SK-N-SH (cell line): ENCODE measurements around the gene HSPH1. TPM values are rescaled to one million over a fixed set of nuclear protein-coding genes. Genes with fewer than 3 reads are reported as not detected.

Experiments used
- CTCF ChIA-PET: fragments of 300-600, 350-600 bp; formaldehyde crosslinking; extraction: SDS; loops from one replicate; lab custom pipeline; 2021; lab: Yijun Ruan, JAX
- POLR2A ChIA-PET: fragments of 350-600 bp; sonication (Branson Sonifier 250); formaldehyde crosslinking; extraction: SDS; loops from one replicate; lab custom pipeline; 2020; ENCODE audit warnings: antibody characterized with exemption, inconsistent platforms; lab: Yijun Ruan, JAX
- DNase-seq: peaks from one replicate; pipeline ENCODE4 v3.0.0; 2012
- H2AFZ ChIP-seq: fragments of 200-600 bp; sonication (generic); 2 replicates; pipeline ENCODE4 v1.8.1; 2016; ENCODE audit warnings: antibody characterized with exemption, mild to moderate bottlenecking, low read depth
- H3F3A ChIP-seq: fragments of 200-600 bp; sonication (generic); replicated peaks from 2 replicates; pipeline ENCODE3; 2016; ENCODE audit warnings: antibody characterized with exemption, mild to moderate bottlenecking; ENCODE audit not compliant: insufficient read depth
- H3K27ac ChIP-seq, 2 experiments: fragments of 200-500 bp in 1 of 2; fragments of 200-600 bp in 1 of 2; sonication (Bioruptor generic) in 1 of 2; sonication (generic), shearing (Covaris generic) in 1 of 2; 2 replicates each; pipeline versions ENCODE4 v1.5.1 to v1.6.1; 2014 to 2016; ENCODE audit warnings: low read depth in 2 of 2, inconsistent platforms in 1 of 2, low read length in 1 of 2, mild to moderate bottlenecking in 1 of 2, mixed read lengths in 1 of 2
- H3K27me3 ChIP-seq: fragments of 200-600 bp; sonication (generic), shearing (Covaris generic); 2 replicates; pipeline ENCODE4 v1.6.1; 2016; ENCODE audit warnings: mixed run types; ENCODE audit not compliant: insufficient read depth
- H3K36me3 ChIP-seq, 2 experiments: fragments of 200-500 bp in 1 of 2; fragments of 200-600 bp in 1 of 2; sonication (Bioruptor generic) in 1 of 2; sonication (generic) in 1 of 2; replicated peaks in 1 of 2; 2 replicates each; pipeline versions ENCODE3 to v1.5.1; 2014 to 2016; ENCODE audit warnings: low read length in 1 of 2, mild to moderate bottlenecking in 1 of 2; ENCODE audit not compliant: insufficient read depth in 2 of 2, control insufficient read depth in 1 of 2
- H3K4me1 ChIP-seq, 2 experiments: fragments of 200-500 bp in 1 of 2; fragments of 200-600 bp in 1 of 2; sonication (Bioruptor generic) in 1 of 2; sonication (generic), shearing (Covaris generic) in 1 of 2; 2 replicates each; pipeline versions ENCODE4 v1.5.1 to v1.6.1; 2014 to 2016; ENCODE audit warnings: low read depth in 1 of 2, low read length in 1 of 2, mixed run types in 1 of 2; ENCODE audit not compliant: insufficient read depth in 2 of 2, control insufficient read depth in 1 of 2
- H3K4me2 ChIP-seq: fragments of 200-600 bp; sonication (generic), shearing (Covaris generic); 2 replicates; pipeline ENCODE4 v1.6.1; 2017; ENCODE audit warnings: mixed run types
- H3K4me3 ChIP-seq, 2 experiments: fragments of 200-500 bp in 1 of 2; fragments of 200-600 bp in 1 of 2; sonication (Bioruptor generic) in 1 of 2; sonication (generic), shearing (Covaris generic) in 1 of 2; 2 replicates each; pipeline versions ENCODE4 v1.5.1 to v1.8.1; 2014 to 2016; ENCODE audit warnings: low read depth in 2 of 2, inconsistent platforms in 1 of 2, low read length in 1 of 2, mild to moderate bottlenecking in 1 of 2, mixed read lengths in 1 of 2, moderate library complexity in 1 of 2
- H3K79me2 ChIP-seq: fragments of 200-600 bp; sonication (generic); 2 replicates; pipeline ENCODE4 v1.8.1; 2017; ENCODE audit warnings: mild to moderate bottlenecking; ENCODE audit not compliant: insufficient read depth
- H3K9ac ChIP-seq: fragments of 200-600 bp; sonication (generic); 2 replicates; pipeline ENCODE4 v1.6.1; 2017; ENCODE audit warnings: mixed run types
- H3K9me2 ChIP-seq: fragments of 200-600 bp; sonication (generic); 2 replicates; pipeline ENCODE4 v1.6.1; 2017; ENCODE audit warnings: mixed run types
- H3K9me3 ChIP-seq: fragments of 200-600 bp; sonication (generic); 2 replicates; pipeline ENCODE4 v1.6.1; 2017; ENCODE audit warnings: mixed run types, mild to moderate bottlenecking, moderate library complexity
- H4K20me1 ChIP-seq: fragments of 200-600 bp; sonication (generic); 2 replicates; pipeline ENCODE4 v1.6.1; 2017; ENCODE audit warnings: mild to moderate bottlenecking, mixed run types; ENCODE audit not compliant: insufficient read depth
- CTCF ChIP-seq: fragments of 200-600 bp; sonication (generic); IDR thresholded peaks from 2 replicates; pipeline ENCODE4 v1.6.1; 2017; ENCODE audit warnings: antibody characterized with exemption, mild to moderate bottlenecking, moderate library complexity
- EP300 ChIP-seq, 2 experiments: IDR thresholded peaks; 2 replicates each; pipeline versions ENCODE4 v1.4.0 to v1.6.1; 2012; ENCODE audit warnings: borderline replicate concordance in 1 of 2, low read depth in 1 of 2, low read length in 1 of 2
- EZH2phosphoT487 ChIP-seq: fragments of 200-600 bp; sonication (generic); IDR thresholded peaks from 2 replicates; pipeline ENCODE4 v1.6.1; 2017; ENCODE audit warnings: low read depth, mixed run types, mild to moderate bottlenecking, antibody characterized with exemption, moderate library complexity, borderline replicate concordance
- FOXJ3 ChIP-seq: sonication (generic); formaldehyde crosslinking; IDR thresholded peaks from 2 replicates; pipeline ENCODE4 v1.5.1; 2020; ENCODE audit warnings: mild to moderate bottlenecking, missing genetic modification reagents
- FOXM1 ChIP-seq: IDR thresholded peaks from 2 replicates; pipeline ENCODE4 v1.4.0; 2012; ENCODE audit warnings: low read depth, mild to moderate bottlenecking
- IRF3 ChIP-seq: fragments of 150-350 bp; IDR thresholded peaks from 2 replicates; pipeline ENCODE4 v1.6.1; 2016; ENCODE audit warnings: mild to moderate bottlenecking, low read depth, low read length
- MEF2A ChIP-seq: IDR thresholded peaks from 2 replicates; pipeline ENCODE4 v1.4.0; 2012; ENCODE audit warnings: low read depth, borderline replicate concordance
- NFIC ChIP-seq: IDR thresholded peaks from 2 replicates; pipeline ENCODE4 v1.4.0; 2012; ENCODE audit warnings: borderline replicate concordance
- POLR2AphosphoS5 ChIP-seq: IDR thresholded peaks from 2 replicates; pipeline ENCODE4 v1.6.1; 2012; ENCODE audit warnings: low read depth, low read length
- RAD21 ChIP-seq: IDR thresholded peaks from 2 replicates; pipeline ENCODE4 v1.6.1; 2012; ENCODE audit warnings: mild to moderate bottlenecking, low read length
- REST ChIP-seq: IDR thresholded peaks from 2 replicates; pipeline ENCODE4 v1.6.1; 2012; ENCODE audit warnings: mild to moderate bottlenecking, low read depth, low read length, moderate library complexity
- TEAD4 ChIP-seq: IDR thresholded peaks from 2 replicates; pipeline ENCODE4 v1.4.0; 2012; ENCODE audit warnings: mild to moderate bottlenecking, borderline replicate concordance; ENCODE audit not compliant: insufficient read depth
- USF1 ChIP-seq: IDR thresholded peaks from 2 replicates; pipeline ENCODE4 v1.4.0; 2012; ENCODE audit warnings: low read depth, borderline replicate concordance
- whole genome bisulfite sequencing: methylation state at CpG from one replicate; pipeline ENCODE4 v1.1.6; 2017; ENCODE audit warnings: low lambda C conversion rate; 5-methylcytosine and 5-hydroxymethylcytosine counted together
- polyA plus RNA-seq, 3 experiments: library from polyadenylated mRNA; depleted of rRNA; stranded (reverse); fragments of >200 nt; gene quantifications; 2 replicates each; pipeline ENCODE4 v1.2.3, GENCODE V29; 2012

Gene HSPH1
- polyA plus RNA-seq, 1 of the 3 experiments (the other 2 are of a cell fraction) = 32.8 TPM

- H3K4me2 ChIP-seq = no peak overlapping the region
- no peaks in the 10 kb centered on the region for H4K20me1 ChIP-seq
- CTCF ChIA-PET = interaction anchor here (1.0 kb wide), 1 partner anchor 10 kb away, joined by 3 read pairs; no protein-coding TSS in a partner anchor
- peak overlapping the region; percentile 25; the same call in 1 of the 2 replicates for H2AFZ ChIP-seq
- H3F3A ChIP-seq = peaks cover 4% of the 10 kb centered on the region
- H3K9me3 ChIP-seq = no peaks in the 10 kb centered on the region
- H3K4me1 ChIP-seq = no peaks in the 10 kb centered on the region; a peak in 1 of 4 replicates
- no peak overlapping the region for H3K4me3 ChIP-seq
- DNase-seq = no peak
- no peak for TF ChIP-seq FOXM1
- no peak for TF ChIP-seq REST
- TF ChIP-seq TEAD4 = no peak
- no peak for TF ChIP-seq RAD21
- no peak for TF ChIP-seq FOXJ3
- TF ChIP-seq IRF3 = no peak
- TF ChIP-seq CTCF = no peak
- TF ChIP-seq POLR2AphosphoS5 = no peak
- no peak for TF ChIP-seq USF1
- TF ChIP-seq MEF2A = no peak
- no peak for TF ChIP-seq NFIC
- TF ChIP-seq EP300 (IDR thresholded peaks at IDR 0.05; ENCODE audit: borderline replicate concordance in 1 of 2, low read depth in 1 of 2, low read length in 1 of 2) = no peak
- no peak for TF ChIP-seq EZH2phosphoT487
- TF ChIP-seq, all 33 proteins: peak for 0
- 46% methylated on average over 2 of the region's 2 CpGs for WGBS
- POLR2A ChIA-PET = no interaction called here
- Histone ChIP-seq H3K27ac (no peak overlapping the region), H3K9me2 (no peaks in the 10 kb centered on the region), H3K9ac (no peak overlapping the region), H3K27me3 (no peaks in the 10 kb centered on the region), H3K36me3 (no peaks in the 10 kb centered on the region), H3K79me2 (no peaks in the 10 kb centered on the region)
These were observed 6.5 kb upstream of the HSPH1 start for GRCh38 chr13:31168166-31168565.
